Measurements from ENCODE around the gene CPNE9.

CPNE9 gene

DNA sequence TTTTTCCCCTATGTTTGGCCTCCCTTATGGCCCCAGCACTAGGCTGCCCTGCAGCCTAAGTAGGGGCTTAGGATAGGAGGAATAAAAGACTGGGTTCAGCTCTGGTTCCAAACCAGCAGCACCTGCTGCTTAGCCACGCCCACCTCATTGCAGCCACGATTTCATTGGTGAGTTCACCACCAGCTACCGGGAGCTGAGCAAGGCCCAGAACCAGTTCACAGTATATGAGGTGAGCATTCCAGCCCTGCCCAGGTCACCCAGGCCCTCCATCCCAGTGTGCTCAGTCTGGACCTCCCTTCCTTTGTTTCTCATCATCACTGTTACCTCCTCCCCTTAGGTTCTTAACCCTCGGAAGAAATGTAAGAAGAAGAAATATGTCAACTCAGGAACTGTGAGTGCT, 11.5 kb downstream of the CPNE9 start:
- H3K9me3 ChIP-seq (ENCODE audit: low read length), result no peaks in the 10 kb centered on the region
- H3K4me3 ChIP-seq (ENCODE audit: low read depth, low read length, poor library complexity, severe bottlenecking), result no peak overlapping the region
- H3K36me3 ChIP-seq (ENCODE audit: insufficient read depth, low read length), result no peaks in the 10 kb centered on the region
- H2AFZ ChIP-seq (ENCODE audit: low read length), result no peak overlapping the region
- no peak overlapping the region for H3K9ac ChIP-seq (ENCODE audit: low read length)
- H3K27ac ChIP-seq (ENCODE audit: low read depth, low read length, poor library complexity, severe bottlenecking), result no peak overlapping the region
- no peaks in the 10 kb centered on the region for H3F3A ChIP-seq (ENCODE audit: insufficient read depth, low read length)
- H3K4me1 ChIP-seq (ENCODE audit: insufficient read depth, low read length, severe bottlenecking), result no peaks in the 10 kb centered on the region
- H4K20me1 ChIP-seq (ENCODE audit: insufficient read depth, low read length), result no peaks in the 10 kb centered on the region
- H3K27me3 ChIP-seq (ENCODE audit: insufficient read depth, low read length), result peaks cover 13% of the 10 kb centered on the region
- no peaks in the 10 kb centered on the region for H3K79me2 ChIP-seq (ENCODE audit: insufficient read depth, low read length)
- no peak for TF ChIP-seq CTCF (IDR thresholded peaks at IDR 0.05; ENCODE audit: low read length)
- no peak for TF ChIP-seq EZH2 (IDR thresholded peaks at IDR 0.05; ENCODE audit: borderline replicate concordance, low read length)
- no peak overlapping the region for H3K4me2 ChIP-seq (ENCODE audit: low read length)
- H3K9me2 ChIP-seq (ENCODE audit: low read depth, low read length), result no peaks in the 10 kb centered on the region

- Histone ChIP-seq H3K9ac (ENCODE audit: low read length) (no peak overlapping the region), H2AFZ (ENCODE audit: low read length) (no peak overlapping the region), H3K4me2 (ENCODE audit: low read length) (no peak overlapping the region)
Measured at GRCh38 chr3:9715764-9716437, 12.3 kb downstream of the CPNE9 start.

GRCh38 chr3:9716801-9717555, 13.3 kb downstream of the CPNE9 start:
- TF ChIP-seq EZH2 (IDR thresholded peaks at IDR 0.05; ENCODE audit: borderline replicate concordance, low read length), result no peak
- no peak for TF ChIP-seq CTCF (IDR thresholded peaks at IDR 0.05; ENCODE audit: low read length)
- Histone ChIP-seq H3K79me2 (ENCODE audit: insufficient read depth, low read length) (no peaks in the 10 kb centered on the region), H3K4me3 (ENCODE audit: low read depth, low read length, poor library complexity, severe bottlenecking) (no peak overlapping the region), H3K9me3 (ENCODE audit: low read length) (no peaks in the 10 kb centered on the region), H3F3A (ENCODE audit: insufficient read depth, low read length) (no peaks in the 10 kb centered on the region), H3K4me2 (ENCODE audit: low read length) (no peak overlapping the region), H3K27me3 (ENCODE audit: insufficient read depth, low read length) (peaks cover 13% of the 10 kb centered on the region), H3K36me3 (ENCODE audit: insufficient read depth, low read length) (no peaks in the 10 kb centered on the region), H3K9ac (ENCODE audit: low read length) (no peak overlapping the region), H3K4me1 (ENCODE audit: insufficient read depth, low read length, severe bottlenecking) (peaks cover 7% of the 10 kb centered on the region), H3K27ac (ENCODE audit: low read depth, low read length, poor library complexity, severe bottlenecking) (no peak overlapping the region), H3K9me2 (ENCODE audit: low read depth, low read length) (no peaks in the 10 kb centered on the region), H4K20me1 (ENCODE audit: insufficient read depth, low read length) (no peaks in the 10 kb centered on the region), H2AFZ (ENCODE audit: low read length) (no peak overlapping the region)

More at GRCh38 chr3:9715764-9716437, 12.3 kb downstream of the CPNE9 start:
- H3K27me3 ChIP-seq (ENCODE audit: insufficient read depth, low read length), result peaks cover 13% of the 10 kb centered on the region
- no peak overlapping the region for H3K4me3 ChIP-seq (ENCODE audit: low read depth, low read length, poor library complexity, severe bottlenecking)
- H3K9me2 ChIP-seq (ENCODE audit: low read depth, low read length), result no peaks in the 10 kb centered on the region
- no peaks in the 10 kb centered on the region for H3K4me1 ChIP-seq (ENCODE audit: insufficient read depth, low read length, severe bottlenecking)
- TF ChIP-seq CTCF (IDR thresholded peaks at IDR 0.05; ENCODE audit: low read length) (no peak), EZH2 (IDR thresholded peaks at IDR 0.05; ENCODE audit: borderline replicate concordance, low read length) (no peak)
- no peaks in the 10 kb centered on the region for H3K36me3 ChIP-seq (ENCODE audit: insufficient read depth, low read length)
- no peak overlapping the region for H3K27ac ChIP-seq (ENCODE audit: low read depth, low read length, poor library complexity, severe bottlenecking)
- no peaks in the 10 kb centered on the region for H4K20me1 ChIP-seq (ENCODE audit: insufficient read depth, low read length)
- no peaks in the 10 kb centered on the region for H3F3A ChIP-seq (ENCODE audit: insufficient read depth, low read length)
- no peaks in the 10 kb centered on the region for H3K79me2 ChIP-seq (ENCODE audit: insufficient read depth, low read length)
- H3K9me3 ChIP-seq (ENCODE audit: low read length), result no peaks in the 10 kb centered on the region
